ENCODE data around the gene KIAA1671. TPM values are rescaled to one million over a fixed set of nuclear protein-coding genes. Genes with fewer than 3 reads are reported as not detected.

KIAA1671 gene
- polyA plus RNA-seq, 4 donors: 7.0 to 24.3 (median 14.7) TPM

GRCh38 chr22:25126510-25126909 is 174.0 kb downstream of the KIAA1671 start:
- FAIRE-seq (no peak), DNase-seq (no peak)
- H3K9me3 ChIP-seq (ENCODE audit: control insufficient read depth in 2 of 2, insufficient read depth in 1 of 2, low read depth in 1 of 2, low read length in 1 of 2): peaks cover 0 to 5% of the 10 kb centered on the region in 2 donors
- no peaks in the 10 kb centered on the region for H3K4me1 ChIP-seq (ENCODE audit: control insufficient read depth in 3 of 3, insufficient read depth in 2 of 3, low read depth in 1 of 3, low read length in 2 of 3)
- WGBS, 3 donors: 88 to 94% (median 93%) methylated on average over 1 of the region's 1 CpG
- no peaks in the 10 kb centered on the region for H3K27me3 ChIP-seq (ENCODE audit: control insufficient read depth in 3 of 3, insufficient read depth in 3 of 3, low read length in 3 of 3)
- no peak overlapping the region for H3K27ac ChIP-seq (ENCODE audit: low read depth in 1 of 3, low read length in 2 of 3)
- peaks cover 0 to 16% (median 0%) of the 10 kb centered on the region in 3 donors for H3K36me3 ChIP-seq (ENCODE audit: control insufficient read depth in 3 of 3, insufficient read depth in 2 of 3, low read depth in 1 of 3, low read length in 3 of 3)
- H3K4me3 ChIP-seq (ENCODE audit: low read depth in 1 of 3, low read length in 3 of 3): no peak overlapping the region

GRCh38 chr22:25127318-25127717 is 174.8 kb downstream of the KIAA1671 start:
- no peak for DNase-seq
- 59 to 71% (median 69%) methylated on average over 6 of the region's 6 CpGs for WGBS, 3 donors
- FAIRE-seq: no peak
- H3K36me3 ChIP-seq (ENCODE audit: control insufficient read depth in 3 of 3, insufficient read depth in 2 of 3, low read depth in 1 of 3, low read length in 3 of 3): peaks cover 0 to 16% (median 0%) of the 10 kb centered on the region in 3 donors
- H3K27ac ChIP-seq (ENCODE audit: low read depth in 1 of 3, low read length in 2 of 3): no peak overlapping the region
- no peaks in the 10 kb centered on the region for H3K27me3 ChIP-seq (ENCODE audit: control insufficient read depth in 3 of 3, insufficient read depth in 3 of 3, low read length in 3 of 3)
- H3K4me3 ChIP-seq (ENCODE audit: low read depth in 1 of 3, low read length in 3 of 3): no peak overlapping the region
- H3K4me1 ChIP-seq (ENCODE audit: control insufficient read depth in 3 of 3, insufficient read depth in 2 of 3, low read depth in 1 of 3, low read length in 2 of 3): no peaks in the 10 kb centered on the region
- H3K9me3 ChIP-seq (ENCODE audit: control insufficient read depth in 2 of 2, insufficient read depth in 1 of 2, low read depth in 1 of 2, low read length in 1 of 2): peaks cover 0 to 5% of the 10 kb centered on the region in 2 donors

GRCh38 chr22:25130462-25130861 is 177.9 kb downstream of the KIAA1671 start:
- Histone ChIP-seq H3K27me3 (ENCODE audit: control insufficient read depth in 3 of 3, insufficient read depth in 3 of 3, low read length in 3 of 3) (no peaks in the 10 kb centered on the region), H3K4me3 (ENCODE audit: low read depth in 1 of 3, low read length in 3 of 3) (no peak overlapping the region), H3K4me1 (ENCODE audit: control insufficient read depth in 3 of 3, insufficient read depth in 2 of 3, low read depth in 1 of 3, low read length in 2 of 3) (no peaks in the 10 kb centered on the region), H3K36me3 (ENCODE audit: control insufficient read depth in 3 of 3, insufficient read depth in 2 of 3, low read depth in 1 of 3, low read length in 3 of 3) (peaks cover 0 to 5% (median under 1%) of the 10 kb centered on the region in 3 donors), H3K9me3 (ENCODE audit: control insufficient read depth in 2 of 2, insufficient read depth in 1 of 2, low read depth in 1 of 2, low read length in 1 of 2) (no peaks in the 10 kb centered on the region), H3K27ac (ENCODE audit: low read depth in 1 of 3, low read length in 2 of 3) (no peak overlapping the region)
- FAIRE-seq: no peak
- DNase-seq: no peak
- WGBS, 3 donors: 48 to 70% (median 64%) methylated on average over 6 of the region's 6 CpGs

- DNase-seq (no peak), FAIRE-seq (no peak)
- H3K27me3 ChIP-seq (ENCODE audit: control insufficient read depth in 3 of 3, insufficient read depth in 3 of 3, low read length in 3 of 3): no peaks in the 10 kb centered on the region
- H3K4me3 ChIP-seq (ENCODE audit: low read depth in 1 of 3, low read length in 3 of 3): no peak overlapping the region
- no peaks in the 10 kb centered on the region for H3K4me1 ChIP-seq (ENCODE audit: control insufficient read depth in 3 of 3, insufficient read depth in 2 of 3, low read depth in 1 of 3, low read length in 2 of 3)
- no peaks in the 10 kb centered on the region for H3K9me3 ChIP-seq (ENCODE audit: control insufficient read depth in 2 of 2, insufficient read depth in 1 of 2, low read depth in 1 of 2, low read length in 1 of 2)
- peaks cover 0 to 5% (median 3%) of the 10 kb centered on the region in 3 donors for H3K36me3 ChIP-seq (ENCODE audit: control insufficient read depth in 3 of 3, insufficient read depth in 2 of 3, low read depth in 1 of 3, low read length in 3 of 3)
- 73 to 83% (median 78%) methylated on average over 9 of the region's 9 CpGs for WGBS, 3 donors
- no peak overlapping the region for H3K27ac ChIP-seq (ENCODE audit: low read depth in 1 of 3, low read length in 2 of 3)
These were observed 178.8 kb downstream of the KIAA1671 start for GRCh38 chr22:25131198-25131887.

GRCh38 chr22:25134028-25134427 is 181.5 kb downstream of the KIAA1671 start:
- 17 to 42% (median 22%) methylated on average over 4 of the region's 4 CpGs for WGBS, 3 donors
- Histone ChIP-seq H3K36me3 (ENCODE audit: control insufficient read depth in 3 of 3, insufficient read depth in 2 of 3, low read depth in 1 of 3, low read length in 3 of 3) (peaks cover 0 to 3% (median 2%) of the 10 kb centered on the region in 3 donors), H3K4me1 (ENCODE audit: control insufficient read depth in 3 of 3, insufficient read depth in 2 of 3, low read depth in 1 of 3, low read length in 2 of 3) (no peaks in the 10 kb centered on the region), H3K27ac (ENCODE audit: low read depth in 1 of 3, low read length in 2 of 3) (peak overlapping the region in 1 of 3 donors; percentile 82), H3K4me3 (ENCODE audit: low read depth in 1 of 3, low read length in 3 of 3) (no peak overlapping the region), H3K27me3 (ENCODE audit: control insufficient read depth in 3 of 3, insufficient read depth in 3 of 3, low read length in 3 of 3) (no peaks in the 10 kb centered on the region), H3K9me3 (ENCODE audit: control insufficient read depth in 2 of 2, insufficient read depth in 1 of 2, low read depth in 1 of 2, low read length in 1 of 2) (peaks cover 0 to 2% of the 10 kb centered on the region in 2 donors)
- FAIRE-seq (no peak), DNase-seq (peak in 1 of 2 donors; percentile 80)

GRCh38 chr22:25134451-25134850 is 181.9 kb downstream of the KIAA1671 start:
- Histone ChIP-seq H3K27me3 (ENCODE audit: control insufficient read depth in 3 of 3, insufficient read depth in 3 of 3, low read length in 3 of 3) (no peaks in the 10 kb centered on the region), H3K4me3 (ENCODE audit: low read depth in 1 of 3, low read length in 3 of 3) (no peak overlapping the region), H3K9me3 (ENCODE audit: control insufficient read depth in 2 of 2, insufficient read depth in 1 of 2, low read depth in 1 of 2, low read length in 1 of 2) (peaks cover 0 to 2% of the 10 kb centered on the region in 2 donors), H3K36me3 (ENCODE audit: control insufficient read depth in 3 of 3, insufficient read depth in 2 of 3, low read depth in 1 of 3, low read length in 3 of 3) (peaks cover 0 to 3% (median 2%) of the 10 kb centered on the region in 3 donors), H3K4me1 (ENCODE audit: control insufficient read depth in 3 of 3, insufficient read depth in 2 of 3, low read depth in 1 of 3, low read length in 2 of 3) (no peaks in the 10 kb centered on the region), H3K27ac (ENCODE audit: low read depth in 1 of 3, low read length in 2 of 3) (peak overlapping the region in 1 of 3 donors; percentile 58)
- FAIRE-seq: no peak
- DNase-seq: no peak
- 51 to 57% (median 53%) methylated on average over 2 of the region's 2 CpGs for whole genome bisulfite sequencing, 3 donors

GRCh38 chr22:25136953-25137576 is 184.5 kb downstream of the KIAA1671 start:
- FAIRE-seq: no peak
- WGBS, 3 donors: 78 to 80% (median 80%) methylated on average over 5 of the region's 5 CpGs
- H3K27me3 ChIP-seq (ENCODE audit: control insufficient read depth in 3 of 3, insufficient read depth in 3 of 3, low read length in 3 of 3): no peaks in the 10 kb centered on the region
- no peak overlapping the region for H3K4me3 ChIP-seq (ENCODE audit: low read depth in 1 of 3, low read length in 3 of 3)
- H3K36me3 ChIP-seq (ENCODE audit: control insufficient read depth in 3 of 3, insufficient read depth in 2 of 3, low read depth in 1 of 3, low read length in 3 of 3): peaks cover 0 to 6% (median 3%) of the 10 kb centered on the region in 3 donors
- H3K4me1 ChIP-seq (ENCODE audit: control insufficient read depth in 3 of 3, insufficient read depth in 2 of 3, low read depth in 1 of 3, low read length in 2 of 3): no peaks in the 10 kb centered on the region
- H3K9me3 ChIP-seq (ENCODE audit: control insufficient read depth in 2 of 2, insufficient read depth in 1 of 2, low read depth in 1 of 2, low read length in 1 of 2): peaks cover 0 to 2% of the 10 kb centered on the region in 2 donors
- no peak overlapping the region for H3K27ac ChIP-seq (ENCODE audit: low read depth in 1 of 3, low read length in 2 of 3)
- DNase-seq: no peak

- no peaks in the 10 kb centered on the region for H3K27me3 ChIP-seq (ENCODE audit: control insufficient read depth in 3 of 3, insufficient read depth in 3 of 3, low read length in 3 of 3)
- H3K27ac ChIP-seq (ENCODE audit: low read depth in 1 of 3, low read length in 2 of 3): no peak overlapping the region
- FAIRE-seq: no peak
- H3K4me3 ChIP-seq (ENCODE audit: low read depth in 1 of 3, low read length in 3 of 3): no peak overlapping the region
- no peaks in the 10 kb centered on the region for H3K4me1 ChIP-seq (ENCODE audit: control insufficient read depth in 3 of 3, insufficient read depth in 2 of 3, low read depth in 1 of 3, low read length in 2 of 3)
- H3K36me3 ChIP-seq (ENCODE audit: control insufficient read depth in 3 of 3, insufficient read depth in 2 of 3, low read depth in 1 of 3, low read length in 3 of 3): peaks cover 0 to 10% (median 3%) of the 10 kb centered on the region in 3 donors
- 76 to 79% (median 77%) methylated on average over 6 of the region's 6 CpGs for WGBS, 3 donors
- H3K9me3 ChIP-seq (ENCODE audit: control insufficient read depth in 2 of 2, insufficient read depth in 1 of 2, low read depth in 1 of 2, low read length in 1 of 2): peaks cover 0 to 2% of the 10 kb centered on the region in 2 donors
- DNase-seq: no peak
These were observed 185.3 kb downstream of the KIAA1671 start for GRCh38 chr22:25137577-25138525.

Data from small intestine (tissue), 7 donors.